Activated T-cell treated with anti-CD3 and anti-CD28 coated beads for 4 hours (primary cell): Measurements from ENCODE around the gene SETBP1.

Experiments used
- DNase-seq: peaks from one replicate; pipeline ENCODE4 v3.0.0-alpha.2; 2020

Gene SETBP1

DNA sequence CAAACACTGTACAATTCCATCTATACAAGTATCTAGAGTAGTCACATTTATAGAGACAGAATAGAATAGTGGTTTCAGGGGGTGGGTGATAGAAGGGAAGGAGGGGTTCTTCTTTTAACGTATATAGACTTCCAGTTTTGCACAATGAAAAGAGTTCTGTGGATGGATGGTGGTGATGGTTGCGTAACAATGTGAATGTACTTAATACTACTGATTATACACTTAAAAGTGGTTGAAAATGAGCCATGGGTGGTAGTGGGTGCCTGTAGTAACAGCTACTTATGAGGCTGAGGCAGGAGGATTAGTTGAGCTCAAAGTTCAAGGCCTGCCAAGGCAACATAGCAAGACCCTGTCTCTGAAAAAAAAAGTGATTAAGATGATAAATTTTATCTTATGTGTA, 85.8 kb downstream of the SETBP1 start:
- DNase-seq: no peak

DNA sequence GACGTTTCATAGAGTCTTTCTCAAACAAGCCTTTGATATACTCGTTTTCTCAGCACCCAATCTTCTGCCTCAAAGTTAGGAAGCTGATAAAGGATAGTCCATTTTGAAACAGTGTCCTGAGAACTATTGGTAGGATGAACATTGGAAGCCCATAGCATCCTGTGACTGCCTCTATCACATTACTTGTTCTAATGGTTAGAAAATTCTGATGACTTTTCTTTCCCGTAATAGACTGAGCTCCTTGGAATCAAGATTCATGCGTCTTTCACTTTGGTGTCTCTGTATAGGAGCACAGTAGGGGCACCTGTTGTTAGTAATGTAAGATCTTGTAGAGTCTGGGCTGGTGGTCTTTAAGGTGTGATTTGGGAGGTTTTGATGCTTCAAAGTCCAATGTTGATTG, 87.1 kb downstream of the SETBP1 start:
- DNase-seq: no peak

DNA sequence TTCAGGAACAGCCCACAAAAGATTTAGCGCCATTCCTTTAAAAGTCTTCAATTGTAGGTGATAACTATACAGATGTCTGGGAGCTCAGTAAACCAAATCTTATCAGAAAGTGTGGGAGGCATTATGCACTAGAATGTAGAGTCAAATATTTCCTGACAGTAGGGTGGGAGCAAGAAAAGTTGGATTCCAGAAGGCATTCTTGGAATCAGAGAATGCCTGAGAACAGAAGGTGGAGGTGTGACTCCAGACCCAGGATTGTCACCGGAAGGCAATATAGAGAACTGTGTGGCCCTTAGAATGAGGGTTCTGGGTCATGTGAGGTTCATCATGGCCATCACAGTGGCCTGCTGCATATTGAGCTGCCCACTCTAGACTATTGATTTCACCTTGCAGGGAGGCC, 90.0 kb downstream of the SETBP1 start:
- DNase-seq: no peak

DNA sequence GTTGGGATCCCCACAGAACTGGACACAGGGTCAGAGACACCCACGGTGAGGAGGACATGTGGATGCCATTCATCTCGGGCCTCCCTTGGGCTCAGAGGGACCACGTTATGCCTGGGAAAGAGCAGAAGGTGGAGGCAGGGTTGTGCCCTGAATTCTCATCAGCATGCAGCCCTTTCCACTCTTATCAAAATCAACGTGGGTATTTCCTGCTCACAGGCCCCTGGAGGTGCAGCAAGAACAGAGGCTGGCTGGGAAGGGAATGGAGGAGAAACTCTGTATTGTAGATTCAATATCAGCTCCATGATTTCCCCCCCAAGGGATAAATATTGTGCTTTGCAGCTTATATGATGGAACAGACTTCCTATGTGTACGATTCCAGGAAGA, 90.9 kb downstream of the SETBP1 start:
- no peak for DNase-seq

DNA sequence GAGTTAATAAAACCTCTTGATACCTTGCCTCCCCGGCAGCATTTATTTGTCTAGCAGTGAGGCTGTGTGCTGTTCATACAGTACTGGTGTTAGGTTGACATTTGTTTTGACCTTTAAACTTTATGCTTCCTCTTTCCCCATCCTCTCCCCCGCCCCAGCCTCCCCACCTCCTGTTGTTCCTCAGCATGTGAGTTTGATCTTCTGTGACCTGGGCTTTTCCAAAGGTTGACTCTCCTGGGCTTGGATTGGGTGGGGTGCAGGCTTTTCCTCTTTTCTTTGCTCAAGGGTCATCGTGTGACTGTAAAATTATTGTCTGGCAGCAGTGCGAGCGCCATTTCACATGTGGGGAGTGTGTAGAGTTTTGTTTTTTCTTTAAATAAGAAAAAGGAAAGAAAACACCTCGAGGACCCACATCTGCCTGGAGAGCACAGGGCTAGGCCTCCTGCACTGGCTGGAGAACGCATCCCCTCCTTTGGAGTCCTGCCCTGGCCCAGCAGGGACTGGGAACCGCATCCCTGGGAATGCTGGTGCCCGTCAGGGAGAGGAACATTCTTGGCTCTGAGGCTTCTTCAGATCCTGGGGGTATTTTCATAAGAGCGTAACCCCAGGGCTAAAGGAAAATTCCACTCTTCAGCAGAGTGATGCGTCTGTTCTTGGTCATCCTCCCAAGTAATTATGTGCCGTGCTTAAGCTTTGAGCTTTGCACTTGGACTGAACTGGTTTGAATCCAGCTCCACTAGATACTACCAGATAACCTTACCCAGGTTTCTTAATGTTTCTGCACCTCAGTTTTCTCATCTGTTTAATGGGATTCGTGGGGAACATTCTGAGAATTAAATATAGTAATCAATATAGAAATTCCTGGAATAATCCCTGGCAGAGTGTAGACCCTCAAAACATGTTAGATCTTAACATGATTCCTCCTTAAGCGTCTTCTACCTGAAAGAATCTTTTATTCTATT, 91.5 kb downstream of the SETBP1 start:
- DNase-seq: no peak

DNA sequence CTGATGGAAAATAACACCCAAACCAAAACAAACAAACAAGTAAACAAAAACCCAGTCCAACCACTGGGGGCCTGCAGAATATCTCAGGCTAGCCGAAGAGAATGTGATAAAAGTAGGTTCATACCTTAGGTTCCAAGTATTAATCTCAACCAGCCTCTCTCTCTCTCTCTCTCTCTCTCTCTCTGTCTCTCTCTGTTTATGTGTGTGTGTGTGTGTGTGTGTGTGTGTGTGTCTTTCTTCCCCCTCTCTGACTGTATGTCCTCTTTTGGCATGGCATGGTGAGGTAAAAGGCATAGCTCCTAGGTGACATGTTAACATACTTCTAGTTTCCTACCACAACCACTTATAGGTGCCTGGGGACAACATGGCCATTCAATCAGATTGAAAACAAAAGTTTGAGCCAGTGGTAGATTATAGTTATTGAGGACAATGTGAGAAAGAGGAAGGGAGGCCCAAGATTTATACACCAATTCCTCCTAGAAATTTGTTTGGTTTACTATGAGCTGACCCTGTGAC, 93.0 kb downstream of the SETBP1 start:
- no peak for DNase-seq

DNA sequence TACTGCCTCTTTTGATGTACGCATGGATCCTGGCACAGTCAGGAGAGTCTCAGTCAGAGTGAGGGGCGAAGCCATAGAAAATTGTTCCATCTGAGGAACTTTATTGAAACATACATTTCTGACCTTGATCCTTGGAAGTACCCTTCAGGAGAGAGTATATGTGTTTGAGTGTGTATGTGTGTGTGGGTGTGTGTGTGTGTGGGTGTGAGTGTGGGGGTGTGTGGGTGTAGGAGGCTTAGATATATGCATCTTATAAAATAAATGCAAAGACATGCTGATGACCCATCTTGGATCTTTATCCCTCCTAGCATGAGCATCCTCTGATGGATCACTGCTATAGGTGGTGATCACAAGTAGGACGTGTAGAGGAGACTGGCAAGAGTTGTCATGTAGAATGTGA, 93.5 kb downstream of the SETBP1 start:
- DNase-seq: no peak

DNA sequence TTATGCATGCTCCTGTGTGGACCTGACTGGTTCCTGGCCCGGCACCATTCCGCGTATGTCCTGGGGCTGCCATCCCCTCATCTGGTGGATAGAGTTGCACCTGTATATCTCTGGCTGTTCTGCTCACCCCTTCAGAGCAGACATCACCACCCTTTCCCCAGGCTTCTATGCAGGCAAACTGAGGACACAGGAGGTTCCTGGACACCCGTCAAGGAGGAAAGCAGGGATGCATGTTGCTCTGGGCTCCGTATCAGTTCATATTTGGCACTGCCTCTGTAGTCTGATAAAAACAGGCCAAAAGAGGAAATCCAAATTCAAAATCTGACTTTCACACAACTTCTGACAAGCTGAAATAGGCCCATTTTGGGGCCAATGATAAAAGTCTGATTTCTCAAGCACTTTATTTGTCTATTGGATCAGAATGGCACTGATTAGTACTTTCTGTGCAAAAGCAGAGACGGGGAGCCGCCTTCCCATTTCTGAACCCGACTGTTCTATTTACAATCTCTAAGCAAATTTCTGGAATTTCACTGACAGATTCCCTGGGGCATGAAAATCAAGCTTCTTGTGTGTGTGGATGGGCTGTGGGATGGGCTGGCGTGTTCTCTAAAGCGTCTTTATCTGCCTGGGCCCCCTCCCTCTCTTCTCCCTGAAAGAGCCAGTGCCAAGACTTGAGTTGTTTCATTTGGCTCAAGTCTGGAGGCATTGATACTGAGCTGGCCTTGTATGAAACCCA, 96.9 kb downstream of the SETBP1 start:
- DNase-seq: no peak

DNA sequence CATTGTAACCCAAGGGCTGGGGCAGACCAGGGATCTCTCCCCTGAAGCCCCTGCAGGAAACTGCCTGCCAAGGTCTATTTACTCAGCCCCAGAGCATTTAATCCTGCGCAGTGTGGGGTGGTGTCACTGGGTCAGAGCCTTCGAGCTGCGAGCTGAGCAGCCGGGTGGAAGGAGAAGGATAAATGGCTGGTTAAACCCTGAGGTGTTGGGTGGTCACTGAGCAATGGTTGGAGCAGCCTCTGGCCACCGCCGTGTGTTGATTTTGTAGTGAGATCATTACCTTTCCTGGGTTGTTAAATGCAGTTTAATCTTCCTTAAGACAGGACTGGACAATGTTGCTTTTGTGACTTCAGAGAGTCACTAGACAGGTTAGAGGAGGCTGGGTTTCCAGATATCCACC, 98.1 kb downstream of the SETBP1 start:
- DNase-seq: no peak

DNA sequence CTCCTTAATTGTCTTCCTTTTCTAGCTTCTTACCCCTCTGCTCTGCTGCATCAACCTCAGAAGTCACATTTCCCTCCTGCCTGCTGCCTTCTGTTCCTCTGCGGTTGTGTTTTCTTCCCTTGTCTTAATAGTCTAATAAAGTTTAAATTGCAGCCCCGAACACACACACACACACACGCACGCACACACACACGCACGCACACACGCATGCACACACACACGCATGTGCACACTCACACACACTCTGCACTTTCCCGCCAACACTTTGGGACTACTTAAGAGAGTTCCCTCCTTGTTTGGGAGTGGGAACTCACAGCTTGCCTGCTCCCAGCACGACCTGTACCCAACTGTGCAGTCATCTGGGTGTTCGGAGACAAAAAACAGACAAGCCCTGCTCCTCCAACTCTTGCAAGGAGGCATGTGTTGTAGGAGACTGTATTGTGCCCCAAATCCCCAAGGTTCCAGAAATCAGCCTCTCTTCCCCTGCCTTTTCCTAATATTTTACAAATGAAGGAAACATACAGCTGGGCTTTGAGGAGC, 99.1 kb downstream of the SETBP1 start:
- DNase-seq: no peak

DNA sequence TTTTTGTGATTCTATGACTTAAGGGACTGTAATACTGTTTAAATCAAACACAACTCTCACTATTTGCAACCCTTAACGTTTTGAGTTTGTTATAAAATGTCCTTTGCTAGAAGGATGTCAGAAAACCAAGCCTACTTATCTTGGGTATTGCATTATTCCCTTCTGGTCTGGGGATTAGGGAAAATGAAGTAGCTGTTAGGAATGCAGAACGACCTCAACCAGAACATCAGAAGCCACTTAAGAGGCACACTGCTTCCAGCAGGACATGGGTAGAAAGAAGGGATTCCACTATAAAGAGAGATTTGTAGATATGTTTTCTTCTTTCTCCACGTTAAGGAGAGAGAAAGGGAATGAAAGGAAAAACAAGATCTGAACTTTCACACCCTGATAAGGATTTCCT, 101.2 kb downstream of the SETBP1 start:
- no peak for DNase-seq

DNA sequence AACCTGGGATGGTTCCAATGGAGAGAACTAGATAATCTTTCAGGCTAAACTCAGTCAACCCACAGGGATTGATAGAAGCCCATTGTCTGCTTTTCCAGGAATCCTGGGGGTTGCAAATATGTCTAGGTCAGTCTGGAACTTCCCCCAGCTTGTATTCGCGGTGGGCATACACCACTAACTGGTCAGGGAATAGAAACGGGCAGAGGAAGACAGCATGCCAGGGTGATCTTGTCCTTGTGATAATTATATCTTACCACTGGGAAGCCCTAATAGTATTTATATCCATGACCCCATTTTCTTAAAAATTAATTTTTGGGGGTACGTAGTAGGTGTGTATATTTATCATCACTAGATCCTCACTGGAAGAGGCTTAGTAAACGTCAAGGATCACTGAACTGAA, 101.9 kb downstream of the SETBP1 start:
- no peak for DNase-seq

DNA sequence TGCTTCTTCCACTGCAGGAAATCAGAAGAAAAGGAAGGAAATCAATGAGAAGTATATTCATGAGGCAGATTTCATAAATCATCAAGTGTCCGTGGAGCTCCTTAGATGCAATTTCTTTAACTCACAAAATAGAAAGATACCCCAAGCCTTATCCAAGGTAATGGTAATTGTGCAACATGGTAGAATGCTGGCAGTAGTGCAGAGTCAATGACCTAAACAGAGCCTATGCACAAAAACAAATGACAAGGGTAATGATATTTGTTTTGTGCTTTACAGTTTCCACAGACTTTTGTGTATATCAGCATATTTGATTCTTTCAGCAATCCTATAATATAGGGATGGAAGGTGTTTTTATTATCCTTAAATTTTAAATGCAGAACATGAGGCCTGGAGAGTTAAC, 102.7 kb downstream of the SETBP1 start:
- DNase-seq: no peak

DNA sequence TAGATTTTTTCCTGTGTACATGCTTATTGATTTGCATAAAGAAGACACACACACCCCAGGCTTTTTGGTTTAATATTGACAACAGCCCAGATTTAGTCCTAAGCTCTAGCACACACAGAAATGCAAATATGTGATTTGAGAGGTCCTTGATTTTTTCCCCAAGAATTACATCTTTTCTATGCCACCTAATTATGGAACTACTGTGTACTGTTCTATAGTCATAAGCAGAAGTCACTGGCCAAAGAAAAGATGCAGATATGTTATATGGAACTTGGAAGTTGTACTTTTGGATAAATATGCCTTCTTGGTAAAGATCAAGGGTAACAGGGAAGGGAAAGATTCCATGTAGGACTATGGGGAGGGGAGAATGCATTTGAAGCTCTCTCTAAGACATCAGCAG, 105.6 kb downstream of the SETBP1 start:
- DNase-seq: no peak

DNA sequence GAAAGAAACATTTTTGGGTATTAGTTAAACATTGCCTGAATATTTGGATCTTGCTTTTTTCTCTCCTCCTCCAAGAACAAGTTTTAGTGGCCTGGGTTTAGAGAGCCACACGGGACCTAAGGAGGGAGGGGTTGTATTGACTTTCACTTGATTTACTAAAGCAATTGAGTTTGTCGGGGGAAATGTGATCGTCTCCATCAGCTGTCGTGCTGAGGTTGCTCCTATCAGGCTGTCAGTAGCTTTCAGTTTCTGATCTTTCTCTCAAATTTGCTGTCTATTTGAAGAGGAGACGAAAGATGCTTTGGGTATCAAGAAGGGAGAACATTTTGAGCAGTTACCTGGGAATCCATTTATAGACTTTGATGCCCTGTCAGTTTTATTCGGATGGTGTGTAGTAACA, 106.0 kb downstream of the SETBP1 start:
- no peak for DNase-seq

DNA sequence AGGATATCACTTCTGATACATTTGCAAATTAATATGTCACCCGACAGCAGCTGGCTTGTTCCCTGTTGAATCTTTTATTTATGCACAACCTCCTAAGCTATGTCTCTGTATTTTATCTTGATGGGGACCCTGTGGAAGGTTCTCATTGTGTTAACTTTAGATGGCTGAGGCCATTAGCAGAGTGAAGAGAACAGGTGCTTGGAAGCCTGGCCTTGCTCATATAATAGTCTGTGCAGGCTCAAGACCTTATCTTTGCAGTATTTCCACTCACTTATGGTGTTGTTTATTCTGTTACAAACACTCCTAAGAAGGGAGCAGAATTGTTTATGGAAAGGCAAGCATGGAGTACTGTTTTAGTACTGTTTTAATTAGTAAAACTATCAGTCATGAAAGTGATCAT, 107.6 kb downstream of the SETBP1 start:
- DNase-seq: no peak

DNA sequence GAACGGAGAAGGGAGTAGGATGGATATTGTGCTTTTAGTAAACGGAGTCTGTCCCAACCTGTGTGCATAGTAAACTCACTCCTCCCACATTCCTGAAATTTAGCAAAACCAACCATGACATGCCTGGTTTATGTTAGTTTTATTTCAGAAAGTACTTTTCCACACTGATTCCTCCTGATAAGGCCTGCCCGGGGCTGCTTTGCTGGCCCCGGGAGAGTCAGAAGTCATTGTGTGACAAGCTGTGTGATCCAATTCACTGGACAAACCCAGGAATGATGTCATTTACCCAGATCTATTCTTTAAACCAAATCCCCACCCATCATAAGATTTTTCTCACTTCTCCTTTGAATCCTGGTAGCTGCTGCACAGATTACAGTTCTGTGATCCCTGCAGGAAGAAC, 109.0 kb downstream of the SETBP1 start:
- no peak for DNase-seq

DNA sequence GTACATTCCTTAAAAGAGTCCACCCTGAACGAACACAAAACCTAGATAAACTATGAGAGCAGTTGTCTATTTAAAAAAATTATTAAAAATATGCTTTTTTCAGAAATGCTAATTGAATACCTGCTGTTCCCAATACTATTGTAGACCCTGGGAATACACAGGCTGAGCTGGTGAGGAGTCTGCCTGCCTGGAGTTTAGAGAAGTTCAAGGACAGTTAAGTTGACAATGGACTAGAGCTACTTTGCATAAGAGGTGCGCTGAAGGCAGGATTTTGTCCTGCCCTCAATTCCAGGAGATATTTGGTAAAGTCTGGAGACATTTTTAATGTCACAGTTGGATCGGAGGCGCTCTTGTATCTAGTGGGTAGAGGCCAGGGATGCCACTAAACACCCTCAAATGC, 110.2 kb downstream of the SETBP1 start:
- DNase-seq: no peak

DNA sequence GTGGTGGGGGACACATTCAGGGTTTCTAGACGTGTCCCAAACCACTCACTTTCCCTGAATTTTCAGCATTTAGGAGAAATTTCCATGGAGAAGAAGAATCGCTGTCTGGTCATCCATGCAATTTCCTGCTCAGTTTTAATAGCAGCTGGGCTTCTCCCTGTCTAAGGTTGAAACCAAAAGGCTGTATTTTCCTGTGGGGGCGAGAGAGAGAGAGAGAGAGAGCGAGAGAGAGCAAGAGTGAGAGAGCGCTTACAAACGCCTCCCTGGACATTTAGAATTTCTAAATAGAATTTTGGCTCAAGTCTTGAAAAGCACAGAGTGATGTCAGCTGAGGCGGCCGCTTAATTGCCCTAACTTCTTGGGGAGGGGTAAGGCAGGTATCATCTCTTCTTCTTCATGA, 110.8 kb downstream of the SETBP1 start:
- DNase-seq: no peak

DNA sequence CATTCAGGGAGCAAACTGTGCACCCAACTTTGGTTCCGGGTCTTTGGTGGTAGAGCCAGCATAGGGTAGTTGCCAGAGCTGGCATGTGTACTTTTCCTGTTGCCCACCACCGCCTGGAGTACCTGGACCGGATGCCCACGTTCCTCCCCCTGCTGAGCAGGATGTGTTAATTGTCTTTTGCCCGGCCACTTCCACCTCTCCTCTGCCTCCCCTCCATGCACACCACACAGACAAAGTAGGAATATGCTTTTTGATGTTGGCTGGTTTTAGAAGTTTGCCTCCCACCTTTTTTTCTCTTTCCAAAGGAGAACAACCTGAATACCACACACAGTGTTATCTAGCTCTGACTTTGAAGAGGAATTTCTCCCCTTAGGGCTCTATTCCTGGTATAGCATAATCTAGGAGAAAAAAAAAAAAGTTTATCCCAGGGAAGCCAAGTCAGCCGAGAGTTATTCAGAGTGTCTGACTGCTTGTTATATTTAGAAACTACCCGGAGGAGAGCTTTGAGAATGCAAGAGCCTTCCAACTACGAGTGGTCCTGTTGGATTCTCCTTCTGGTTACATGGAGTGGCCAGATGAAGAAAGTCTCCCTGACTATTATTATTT, 111.9 kb downstream of the SETBP1 start:
- no peak for DNase-seq

DNA sequence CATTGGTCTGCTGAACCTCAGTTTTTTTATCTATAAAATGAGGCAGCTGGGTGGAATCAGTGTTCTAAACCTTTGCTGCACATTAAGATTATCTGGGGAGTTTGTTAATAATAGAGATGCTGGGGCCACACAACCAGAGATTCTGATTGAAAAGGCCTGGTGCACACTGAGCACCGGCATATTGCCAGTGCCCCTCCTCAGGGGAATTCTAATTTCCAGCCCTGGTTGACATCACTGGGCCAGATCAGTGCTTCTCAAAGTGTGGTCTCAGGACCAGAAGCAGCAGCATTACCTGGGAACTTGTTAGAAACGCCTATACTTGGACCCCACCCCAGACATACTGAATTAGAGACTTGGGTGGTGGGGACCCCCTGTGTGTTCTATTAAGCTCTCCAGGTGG, 112.5 kb downstream of the SETBP1 start:
- DNase-seq: no peak

DNA sequence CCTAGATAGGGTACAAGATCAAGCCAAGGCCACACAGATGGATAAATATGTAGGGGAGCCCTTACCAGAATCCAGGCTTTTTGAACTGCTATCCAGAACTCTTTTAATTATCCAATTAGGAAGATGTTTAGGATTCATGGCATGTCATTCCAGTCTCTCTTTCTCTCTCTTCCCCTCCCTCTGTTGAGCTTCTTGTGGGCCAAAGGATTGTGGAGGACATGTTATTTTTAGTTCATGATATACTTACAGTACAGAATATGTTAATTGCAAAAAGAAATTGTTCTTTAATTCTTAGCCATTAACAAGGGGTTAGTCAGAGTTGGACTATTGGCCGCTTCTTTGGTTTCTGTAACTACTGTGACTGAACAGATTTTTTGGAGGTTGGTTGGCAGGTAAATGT, 113.0 kb downstream of the SETBP1 start:
- DNase-seq: no peak

DNA sequence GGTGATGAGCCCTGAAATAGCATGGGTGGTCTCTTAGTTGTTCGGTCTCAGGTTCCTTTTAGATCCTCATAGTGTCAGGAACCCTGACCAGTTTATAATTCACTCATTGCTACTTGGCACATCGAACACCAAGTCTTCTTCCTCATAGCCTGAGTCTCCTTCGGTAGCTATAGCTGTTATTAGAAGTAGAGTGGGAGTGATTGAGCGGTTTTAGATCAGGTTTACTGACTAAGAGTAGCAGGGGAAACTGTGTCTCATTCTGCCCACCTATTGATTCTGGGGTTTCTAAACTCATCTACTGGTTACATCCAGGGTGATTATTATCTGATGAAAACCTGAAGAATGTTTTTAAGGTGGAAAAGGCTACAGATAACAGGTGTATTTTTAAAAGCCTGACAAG, 114.6 kb downstream of the SETBP1 start:
- DNase-seq: no peak
